GM19438 (cell line): Measurements from ENCODE around the gene HOXC6.

ENCODE experiments used
- ATAC-seq: cut with Tn5 transposase; IDR thresholded peaks from one replicate; pipeline ENCODE4 v1.9.1; 2021; ENCODE audit warnings: low read depth; ENCODE audit not compliant: unreplicated experiment

HOXC6 gene

DNA sequence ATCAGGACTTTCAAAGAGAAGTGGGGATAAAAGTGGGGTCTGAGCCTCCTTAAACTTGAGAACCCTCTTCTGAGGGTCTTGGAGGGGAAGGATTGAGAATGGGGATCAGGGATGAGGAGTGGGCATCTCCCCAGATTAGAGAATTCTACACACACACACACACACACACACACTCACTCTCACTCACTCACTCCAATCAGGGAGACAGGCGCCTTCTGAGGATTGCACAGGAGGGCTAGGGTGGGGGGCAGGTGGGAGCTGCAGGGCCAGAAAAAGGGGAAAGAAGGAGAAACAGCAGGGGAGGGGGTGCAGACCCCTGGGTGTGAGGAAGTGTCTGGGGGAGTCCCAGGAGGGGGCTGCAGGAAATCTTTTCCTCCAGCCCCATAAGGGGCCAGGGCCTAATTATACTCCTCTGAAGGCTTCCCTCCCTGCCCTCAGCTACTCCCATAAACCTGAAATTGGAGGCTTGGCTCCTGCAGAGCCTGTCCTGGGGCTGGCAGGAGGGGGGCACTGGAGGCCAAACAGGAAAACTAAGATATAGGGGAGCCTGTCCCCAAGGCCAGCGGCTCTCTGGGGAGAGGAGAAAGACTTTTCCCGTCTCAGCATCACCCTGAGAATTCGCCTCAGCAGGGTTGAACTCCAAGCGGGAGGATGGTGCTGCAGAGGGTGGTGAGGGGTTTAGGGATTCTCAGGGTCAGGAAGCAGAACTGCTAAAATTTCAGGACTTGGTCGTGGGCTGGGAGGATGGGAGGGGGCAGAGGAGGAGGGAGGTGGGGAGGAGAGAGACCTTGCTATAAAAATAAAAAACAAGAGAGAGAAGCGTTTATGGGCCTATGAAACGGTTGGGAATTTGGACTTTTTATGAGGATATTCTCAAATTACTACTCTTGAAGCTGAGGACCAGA is 26.7 kb upstream of the HOXC6 start:
- no peak for ATAC-seq

GRCh38 chr12:54002278-54002914 is 25.8 kb upstream of the HOXC6 start:
- no peak for ATAC-seq

GRCh38 chr12:54002915-54003389 is 25.3 kb upstream of the HOXC6 start:
- no peak for ATAC-seq

DNA sequence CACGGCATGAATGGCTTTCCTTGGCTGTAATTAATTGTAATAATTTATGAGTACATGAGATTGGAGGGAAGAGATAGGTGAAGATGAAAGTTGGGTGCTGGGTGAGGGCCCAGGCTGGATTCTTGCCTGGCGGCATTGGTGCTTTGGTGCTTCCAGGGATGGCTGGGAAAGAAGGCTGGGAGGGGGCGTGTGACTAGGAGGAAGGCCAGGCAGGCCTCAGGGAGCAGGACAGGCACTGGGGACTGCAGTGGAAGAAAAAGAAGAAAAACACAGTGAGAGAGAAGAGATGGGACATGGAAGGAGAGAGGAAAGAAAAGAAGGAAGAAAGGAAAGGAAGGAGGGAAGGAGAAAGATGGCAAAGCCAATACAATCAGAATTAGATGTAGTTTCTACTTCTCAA is 24.6 kb upstream of the HOXC6 start:
- ATAC-seq = no peak

- no peak for ATAC-seq
These were observed 24.0 kb upstream of the HOXC6 start for GRCh38 chr12:54004063-54004840.

GRCh38 chr12:54004841-54005530 is 23.3 kb upstream of the HOXC6 start:
- no peak for ATAC-seq

GRCh38 chr12:54005531-54005852 is 22.7 kb upstream of the HOXC6 start:
- ATAC-seq = no peak

DNA sequence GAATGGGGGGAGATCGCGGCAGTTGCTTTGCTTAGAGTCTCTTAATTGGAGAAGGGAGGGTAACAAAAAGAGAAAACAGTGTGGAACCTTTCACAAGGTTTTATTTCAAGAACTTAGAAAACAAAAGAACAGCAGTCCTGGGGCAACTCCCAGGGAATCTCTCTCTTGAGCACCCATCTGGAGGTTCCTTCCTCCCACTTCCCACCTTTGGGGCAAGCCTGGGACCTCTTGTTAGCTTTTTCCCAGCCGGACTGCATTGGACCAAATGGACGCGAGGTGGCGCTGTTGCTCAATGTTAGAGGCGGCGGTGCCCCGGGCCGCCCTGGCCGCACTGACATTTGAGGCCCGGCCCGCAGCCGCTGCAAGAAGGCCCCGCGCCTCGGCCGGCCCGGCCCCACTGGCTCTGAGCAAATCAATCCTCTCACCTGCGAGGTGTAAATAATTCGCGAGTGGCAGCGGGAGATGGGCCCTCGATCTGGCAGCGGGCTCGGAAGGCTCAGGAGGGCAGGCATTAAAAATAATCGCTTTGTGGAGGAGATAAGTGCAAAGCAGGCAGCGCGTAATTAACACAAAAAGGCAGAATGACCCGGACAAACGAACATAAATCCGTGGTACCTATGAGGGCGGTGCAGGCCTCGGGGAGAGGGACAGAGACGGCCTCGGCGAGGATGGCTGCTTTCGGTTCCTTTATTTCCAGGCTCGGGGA is 22.2 kb upstream of the HOXC6 start:
- ATAC-seq = no peak

DNA sequence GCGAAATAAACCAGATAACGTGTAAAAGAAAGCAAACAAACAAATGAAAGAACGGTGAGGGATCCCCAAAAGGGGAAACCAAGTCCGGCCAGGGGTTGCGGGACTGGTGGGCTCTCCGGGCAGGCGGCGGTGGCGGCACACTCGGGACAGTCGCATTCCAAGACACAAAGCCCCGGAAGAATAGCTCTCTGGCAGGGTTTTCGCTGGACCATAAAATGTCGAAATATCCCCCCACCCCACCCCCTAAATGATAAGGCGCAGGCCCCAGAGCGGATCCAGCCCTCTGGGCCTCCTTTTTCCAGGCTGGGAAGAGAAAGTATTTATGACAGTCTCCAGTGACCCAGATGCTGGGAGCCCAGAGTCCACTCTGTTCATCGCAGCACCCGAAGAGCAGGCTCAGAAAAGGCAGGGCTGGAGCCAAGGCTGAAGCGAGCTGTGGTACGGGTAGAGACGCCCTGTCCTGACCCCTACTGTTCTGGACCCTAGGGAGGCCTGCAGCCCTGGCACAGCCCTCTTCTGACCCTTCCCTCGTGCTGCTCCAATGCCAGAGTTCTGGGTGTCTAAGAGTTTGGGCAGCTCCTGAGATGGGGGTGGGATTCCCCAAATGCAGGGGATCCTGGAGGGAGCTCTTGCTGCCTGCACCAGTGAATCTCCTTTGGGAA is 21.6 kb upstream of the HOXC6 start:
- ATAC-seq = no peak

GRCh38 chr12:54007538-54008259 is 20.5 kb upstream of the HOXC6 start:
- ATAC-seq = no peak

- no peak for ATAC-seq
These were observed 20.0 kb upstream of the HOXC6 start for GRCh38 chr12:54008260-54008552.

GRCh38 chr12:54009171-54010052 is 18.8 kb upstream of the HOXC6 start:
- ATAC-seq = no peak

GRCh38 chr12:54010053-54010971 is 17.9 kb upstream of the HOXC6 start:
- ATAC-seq = no peak

- no peak for ATAC-seq
These were observed 17.1 kb upstream of the HOXC6 start for GRCh38 chr12:54010972-54011664.

DNA sequence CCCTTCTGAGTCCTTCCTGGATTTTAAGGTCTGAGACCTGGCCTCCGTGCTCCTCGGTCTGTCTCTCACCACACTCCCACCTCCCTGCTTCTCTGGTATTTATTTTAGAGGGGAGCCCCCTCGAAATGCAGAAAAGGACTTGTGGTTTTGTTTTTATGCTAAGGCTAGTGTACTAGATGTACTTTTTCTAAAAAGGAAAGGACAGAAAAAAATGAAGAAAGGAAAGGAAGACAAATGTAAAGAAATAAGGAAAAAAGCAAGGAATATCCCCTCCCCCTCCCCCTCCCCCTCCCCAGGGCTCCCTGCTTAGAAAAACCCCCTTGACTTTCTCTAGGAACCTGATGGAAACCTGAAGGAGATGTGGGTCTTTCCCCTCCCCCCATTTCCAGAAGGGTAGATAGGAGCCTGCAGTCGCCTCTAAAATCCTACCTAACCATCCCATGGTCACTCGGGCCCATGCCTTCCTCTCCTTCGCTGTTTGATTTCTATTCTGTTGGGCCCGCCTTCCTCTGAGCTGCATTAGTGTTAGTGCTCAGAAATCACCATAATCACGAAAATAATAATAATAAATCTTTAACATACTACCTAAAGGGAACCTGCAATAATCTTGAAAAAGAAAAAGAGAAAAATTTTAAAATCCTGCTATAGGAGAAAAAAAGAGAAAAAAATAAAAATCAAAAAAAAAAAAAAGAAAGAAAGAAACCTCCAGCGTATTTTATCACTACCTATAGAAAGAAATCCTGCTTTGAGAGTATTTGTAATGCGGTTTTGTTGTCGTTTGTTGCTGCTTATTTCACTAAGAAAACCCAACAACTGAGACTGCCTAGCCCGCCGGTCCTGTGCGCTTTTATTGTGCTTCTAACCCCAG is 16.3 kb upstream of the HOXC6 start:
- ATAC-seq = no peak
